HCT116 (cell line): ENCODE data around the gene SSH2. TPM values are rescaled to one million over a fixed set of nuclear protein-coding genes. Genes with fewer than 3 reads are reported as not detected.

Experiments used
- ATAC-seq: fragments of 200-7000 bp; cut with Tn5 transposase; 2 replicates; pipeline ENCODE4 v1.9.1; 2020; ENCODE audit warnings: mild to moderate bottlenecking, moderate library complexity
- BruUV-seq: library from RNA; stranded (reverse); fragments of 400-500 nt; replicated peaks from 2 replicates; lab custom pipeline; 2021; lab: Mats Ljungman, UMichigan
- CTCF ChIA-PET: fragments of 300-600 bp; sonication (Branson Sonifier 250); formaldehyde crosslinking; loops from one replicate; lab custom pipeline; 2021; ENCODE audit warnings: antibody characterized with exemption; lab: Charles Lee
- POLR2A ChIA-PET: fragments of 300-600, 350-600 bp; sonication (Branson Sonifier 250); formaldehyde crosslinking; loops from one replicate; lab custom pipeline; 2021; ENCODE audit warnings: antibody characterized with exemption; lab: Charles Lee
- RAD21 ChIA-PET, 2 experiments: fragments of 300-600 bp; sonication (Branson Sonifier 250); formaldehyde crosslinking; loops; one replicate each; lab custom pipeline; 2023; ENCODE audit warnings: low total read pairs in 2 of 2; ENCODE audit not compliant: uncharacterized antibody in 2 of 2, unreplicated experiment in 2 of 2, low non-redundant PET in 1 of 2; lab: Charles Lee
- DNase-seq: peaks from one replicate; pipeline ENCODE4 v3.0.0-alpha.2; 2010; ENCODE audit warnings: low read depth, low spot score
- H2AFZ ChIP-seq: fragments of 200-600 bp; shearing (Covaris generic), sonication (generic); 2 replicates; pipeline ENCODE4 v1.6.1; 2017; ENCODE audit warnings: low read depth, mixed run types, mixed read lengths, antibody characterized with exemption, low read length; ENCODE audit not compliant: poor library complexity, severe bottlenecking
- H3K27ac ChIP-seq: 2 replicates; pipeline ENCODE4 v1.5.1; 2012; ENCODE audit warnings: low read depth, low read length
- H3K27me3 ChIP-seq: fragments of 200-600 bp; sonication (generic); 2 replicates; pipeline ENCODE4 v1.6.1; 2016; ENCODE audit warnings: mixed run types, low read length, mixed read lengths; ENCODE audit not compliant: insufficient read depth
- H3K36me3 ChIP-seq, 2 experiments: fragments of 200-500 bp in 1 of 2; fragments of 200-600 bp in 1 of 2; sonication (Bioruptor generic) in 1 of 2; sonication (generic) in 1 of 2; 2 replicates each; pipeline versions ENCODE4 v1.5.1 to v1.6.1; 2014 to 2016; ENCODE audit warnings: low read length in 2 of 2, inconsistent platforms in 1 of 2, mixed read lengths in 1 of 2, mixed run types in 1 of 2; ENCODE audit not compliant: insufficient read depth in 2 of 2, control insufficient read depth in 1 of 2
- H3K4me1 ChIP-seq, 2 experiments: fragments of 200-600 bp in 1 of 2; sonication (generic) in 1 of 2; 2 replicates each; pipeline versions ENCODE4 v1.5.1 to v1.6.1; 2012 to 2017; ENCODE audit warnings: low read length in 2 of 2, inconsistent platforms in 1 of 2, mild to moderate bottlenecking in 1 of 2, mixed read lengths in 1 of 2, mixed run types in 1 of 2, moderate library complexity in 1 of 2; ENCODE audit not compliant: insufficient read depth in 2 of 2, control insufficient read depth in 1 of 2
- H3K4me2 ChIP-seq: fragments of 200-600 bp; sonication (generic); 2 replicates; pipeline ENCODE4 v1.6.1; 2017; ENCODE audit warnings: mixed run types, low read length, mixed read lengths
- H3K4me3 ChIP-seq, 2 experiments: fragments of 200-600 bp in 1 of 2; sonication (generic) in 1 of 2; replicated peaks in 1 of 2; 2 replicates each; pipeline ENCODE4 v1.5.1; 2011 to 2016; ENCODE audit warnings: low read length in 2 of 2, control low read depth in 1 of 2, low read depth in 1 of 2, mild to moderate bottlenecking in 1 of 2, mixed read lengths in 1 of 2, mixed run types in 1 of 2
- H3K79me2 ChIP-seq: fragments of 200-600 bp; sonication (generic); 2 replicates; pipeline ENCODE4 v1.6.1; 2017; ENCODE audit warnings: mild to moderate bottlenecking, mixed run types, low read length, moderate library complexity, mixed read lengths; ENCODE audit not compliant: insufficient read depth
- H3K9ac ChIP-seq: fragments of 200-600 bp; sonication (generic); 2 replicates; pipeline ENCODE4 v1.6.1; 2016; ENCODE audit warnings: low read length, mixed read lengths
- H3K9me2 ChIP-seq: fragments of 200-600 bp; sonication (generic), shearing (Covaris generic); 2 replicates; pipeline ENCODE4 v1.6.1; 2017; ENCODE audit warnings: mixed run types, mild to moderate bottlenecking, moderate library complexity; ENCODE audit not compliant: insufficient read depth
- H3K9me3 ChIP-seq, 2 experiments: fragments of 200-500 bp in 1 of 2; fragments of 200-600 bp in 1 of 2; sonication (Bioruptor generic) in 1 of 2; sonication (generic) in 1 of 2; 2 replicates each; pipeline ENCODE4 v1.6.1; 2014 to 2017; ENCODE audit warnings: low read length in 2 of 2, mixed read lengths in 2 of 2, inconsistent platforms in 1 of 2, low read depth in 1 of 2, mild to moderate bottlenecking in 1 of 2, mixed run types in 1 of 2, moderate library complexity in 1 of 2; ENCODE audit not compliant: control insufficient read depth in 1 of 2, insufficient read depth in 1 of 2
- H4K20me1 ChIP-seq: fragments of 200-600 bp; sonication (generic), shearing (Covaris generic); 2 replicates; pipeline ENCODE4 v1.6.1; 2017; ENCODE audit warnings: mixed run types, mild to moderate bottlenecking, moderate library complexity; ENCODE audit not compliant: insufficient read depth
- ATF3 ChIP-seq: IDR thresholded peaks from 2 replicates; pipeline ENCODE4 v1.6.1; 2012
- CBX3 ChIP-seq: IDR thresholded peaks from 2 replicates; pipeline ENCODE4 v1.6.1; 2012; ENCODE audit warnings: low read depth
- CEBPB ChIP-seq: IDR thresholded peaks from 2 replicates; pipeline ENCODE4 v1.6.1; 2012; ENCODE audit warnings: low read depth
- CTCF ChIP-seq, 3 experiments: fragments of 200-600 bp in 1 of 3; sonication (generic) in 1 of 3; IDR thresholded peaks in 2 of 3; conservative IDR thresholded peaks in 1 of 3; 2 replicates each; pipeline ENCODE4 v1.5.1; 2012 to 2017; ENCODE audit warnings: low read depth in 2 of 3, low read length in 2 of 3, antibody characterized with exemption in 1 of 3, borderline replicate concordance in 1 of 3, control low read depth in 1 of 3, mild to moderate bottlenecking in 1 of 3, mixed read lengths in 1 of 3, mixed run types in 1 of 3, moderate library complexity in 1 of 3; ENCODE audit not compliant: insufficient read depth in 1 of 3
- ELF1 ChIP-seq: IDR thresholded peaks from 2 replicates; pipeline ENCODE4 v1.6.1; 2012; ENCODE audit warnings: low read depth, borderline replicate concordance
- EZH2phosphoT487 ChIP-seq: fragments of 200-600 bp; IDR thresholded peaks from 2 replicates; pipeline ENCODE4 v1.6.1; 2018; ENCODE audit warnings: antibody characterized with exemption, borderline replicate concordance
- FOSL1 ChIP-seq: IDR thresholded peaks from 2 replicates; pipeline ENCODE4 v1.6.1; 2012; ENCODE audit warnings: low read depth
- JUND ChIP-seq: IDR thresholded peaks from 2 replicates; pipeline ENCODE4 v1.6.1; 2012
- POLR2A ChIP-seq: IDR thresholded peaks from 2 replicates; pipeline ENCODE4 v1.7.0; 2011; ENCODE audit warnings: borderline replicate concordance; ENCODE audit not compliant: insufficient read depth, insufficient read length; ENCODE audit errors: extremely low read depth
- POLR2AphosphoS5 ChIP-seq: IDR thresholded peaks from 2 replicates; pipeline ENCODE4 v1.6.1; 2011; ENCODE audit warnings: mild to moderate bottlenecking, low read depth, low read length, moderate library complexity
- YY1 ChIP-seq: IDR thresholded peaks from 2 replicates; pipeline ENCODE4 v1.6.1; 2011; ENCODE audit warnings: low read length, low read depth, moderate library complexity, mild to moderate bottlenecking; ENCODE audit not compliant: insufficient replicate concordance; ENCODE audit errors: extremely low read depth
- ZFX ChIP-seq: fragments of 450-650 bp; IDR thresholded peaks from 2 replicates; pipeline ENCODE4 v1.6.1; 2017
- ZNF274 ChIP-seq: fragments of 200-500 bp; sonication (Bioruptor generic); IDR thresholded peaks from 2 replicates; pipeline ENCODE4 v1.6.1; 2014; ENCODE audit warnings: mild to moderate bottlenecking, low read depth, low read length, inconsistent platforms
- intact Hi-C: fragments of 100-400 bp; cut with micrococcal nuclease; formaldehyde crosslinking; loops from 2 replicates; pipeline ENCODE4 v1.10.0; 2022
- total RNA-seq: library from RNA; stranded (reverse); gene quantifications from one replicate; pipeline ENCODE4 v1.2.1, GENCODE V29; 2021; ENCODE audit not compliant: unreplicated experiment

The SSH2 gene
- total RNA-seq, 1 experiment from 2014 or later: 17.0 TPM

GRCh38 chr17:29607557-29608195, 322.4 kb downstream of the SSH2 start:
- no peak overlapping the region for H3K4me3 ChIP-seq
- no peak overlapping the region for H3K27ac ChIP-seq
- no peaks in the 10 kb centered on the region for H3K4me1 ChIP-seq
- no peaks in the 10 kb centered on the region for H4K20me1 ChIP-seq
- intact Hi-C loops: no loop called here
- ChIA-PET POLR2A (no interaction called here), CTCF (interaction anchor here (4.3 kb wide), 1 partner anchor 10 kb away, joined by 28 read pairs; no protein-coding TSS in a partner anchor)
- no peaks in the 10 kb centered on the region for H3K9me3 ChIP-seq
- H2AFZ ChIP-seq: no peak overlapping the region
- DNase-seq (no peak), ATAC-seq (no peak)
- no peak overlapping the region for H3K4me2 ChIP-seq
- H3K9me2 ChIP-seq: no peaks in the 10 kb centered on the region
- no peak overlapping the region for H3K9ac ChIP-seq
- no peaks in the 10 kb centered on the region for H3K27me3 ChIP-seq
- BruUV-seq: no TSS peak
- no peak for TF ChIP-seq POLR2A
- TF ChIP-seq CEBPB: no peak
- no peak for TF ChIP-seq ELF1
- TF ChIP-seq YY1: no peak
- no peak for TF ChIP-seq ZFX
- no peak for TF ChIP-seq JUND
- TF ChIP-seq EZH2phosphoT487: no peak
- no peak for TF ChIP-seq POLR2AphosphoS5
- no peak for TF ChIP-seq FOSL1
- no peak for TF ChIP-seq ATF3
- no peak for TF ChIP-seq CTCF (IDR thresholded peaks at IDR 0.05 in 2 of 3, conservative IDR thresholded peaks at IDR 0.05 in 1 of 3; ENCODE audit: borderline replicate concordance in 1 of 3, insufficient read depth in 1 of 3, low read depth in 2 of 3, low read length in 2 of 3)
- no peak for TF ChIP-seq CBX3
- no peak for TF ChIP-seq ZNF274
- TF ChIP-seq, all 23 proteins: peak for 0
- no peaks in the 10 kb centered on the region for H3K36me3 ChIP-seq
- H3K79me2 ChIP-seq: peaks cover 4% of the 10 kb centered on the region; the same call in 1 of the 2 replicates
- RAD21 ChIA-PET: no interaction called here
